NB4 (cell line): Measurements from ENCODE around the gene GLYATL1.

Experiments
- CTCF ChIP-seq: IDR thresholded peaks from one replicate; pipeline ENCODE4 v1.5.1; 2012; ENCODE audit warnings: low read depth, low read length
- MAX ChIP-seq: IDR thresholded peaks from 2 replicates; pipeline ENCODE4 v1.6.1; 2011; ENCODE audit warnings: low read depth, low read length
- MYC ChIP-seq: IDR thresholded peaks from 2 replicates; pipeline ENCODE4 v1.6.1; 2011; ENCODE audit warnings: low read depth, low read length
- POLR2A ChIP-seq: IDR thresholded peaks from 2 replicates; pipeline ENCODE4 v1.6.1; 2011; ENCODE audit warnings: mild to moderate bottlenecking; ENCODE audit not compliant: insufficient read length; ENCODE audit errors: extremely low read depth

GRCh38 chr11:58999291-58999680 lies 60.0 kb downstream of the GLYATL1 start:
- TF ChIP-seq CTCF (no peak), MAX (no peak), POLR2A (no peak), MYC (no peak)
